Effector memory CD8-positive, alpha-beta T cell (primary cell): ENCODE results near the gene RANBP9.

ENCODE experiments used
- ATAC-seq: fragments of 150-1000 bp; cut with Tn5 transposase; replicated peaks from 2 replicates; pipeline ENCODE4 v1.10.0; 2021; ENCODE audit warnings: mild to moderate bottlenecking, moderate library complexity
- DNase-seq, 3 experiments: peaks; one replicate each; pipeline ENCODE4 v3.0.0; 2021
- H3K27ac Mint-ChIP-seq, 2 donors: one replicate each; pipeline ENCODE4 v1.8.0; 2022; ENCODE audit warnings: mild to moderate bottlenecking in 2 of 2, mixed read lengths in 2 of 2, moderate library complexity in 2 of 2
- H3K27me3 Mint-ChIP-seq, 2 donors: one replicate each; pipeline ENCODE4 v1.8.0; 2022; ENCODE audit warnings: mixed read lengths in 2 of 2
- H3K36me3 Mint-ChIP-seq: one replicate; pipeline ENCODE4 v1.8.0; 2022; ENCODE audit warnings: mild to moderate bottlenecking, moderate library complexity, mixed read lengths; ENCODE audit not compliant: insufficient read depth
- H3K4me1 Mint-ChIP-seq, 2 donors: one replicate each; pipeline ENCODE4 v1.8.0; 2022; ENCODE audit warnings: low read depth in 2 of 2, mixed read lengths in 2 of 2
- H3K4me3 Mint-ChIP-seq, 2 donors: one replicate each; pipeline ENCODE4 v1.8.0; 2022; ENCODE audit warnings: mild to moderate bottlenecking in 2 of 2, mixed read lengths in 2 of 2, moderate library complexity in 2 of 2
- H3K9me3 Mint-ChIP-seq, 2 donors: one replicate each; pipeline ENCODE4 v1.8.0; 2022; ENCODE audit warnings: mixed read lengths in 2 of 2

The RANBP9 gene

DNA sequence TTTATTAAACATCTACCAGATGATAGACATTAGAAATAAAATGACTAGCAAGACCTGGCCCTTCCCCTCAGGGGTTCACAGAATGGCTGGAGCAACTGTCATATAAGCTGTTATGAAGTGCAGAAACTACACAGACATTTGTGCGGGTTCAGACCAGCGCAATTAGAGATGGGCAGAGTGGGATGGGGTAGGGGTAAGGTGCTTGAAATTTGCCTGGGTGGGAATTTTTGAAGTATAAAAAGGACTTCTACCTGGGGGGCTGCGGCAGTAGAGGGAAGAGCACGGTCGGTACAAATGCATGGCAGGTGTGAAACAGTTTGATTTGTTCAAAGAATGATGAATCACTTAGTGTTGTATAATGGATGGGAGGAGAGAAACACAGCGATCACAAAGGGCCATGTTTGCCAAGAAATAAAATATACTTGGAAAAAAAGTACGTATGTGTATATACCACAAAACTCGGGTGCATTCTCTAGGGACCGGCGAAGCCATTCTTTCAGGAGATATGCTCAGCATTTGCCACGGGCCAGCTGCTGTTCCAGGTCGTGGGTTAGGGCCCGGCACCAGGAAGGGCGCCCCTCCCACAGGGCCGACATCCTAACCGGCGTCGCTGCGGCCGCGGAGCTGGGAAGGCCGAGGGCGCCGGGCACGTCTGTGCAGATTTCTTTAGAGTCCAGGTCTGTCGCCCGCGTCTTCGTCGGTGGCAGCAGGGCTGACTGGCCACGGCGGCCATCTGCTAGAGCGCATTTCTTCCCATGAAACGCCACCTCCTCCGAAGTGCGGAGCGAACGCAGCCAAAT, 97.3 kb downstream of the RANBP9 start:
- peak; percentile 7 for ATAC-seq
- Mint-ChIP-seq H3K27me3 (no peaks in the 10 kb centered on the region), H3K4me3 (peak overlapping the region; percentile 95 to 97), H3K27ac (peak overlapping the region; percentile 97 to 99), H3K36me3 (peaks cover 43% of the 10 kb centered on the region), H3K9me3 (no peaks in the 10 kb centered on the region), H3K4me1 (peaks cover 21 to 34% of the 10 kb centered on the region in 2 donors)
- no peak for DNase-seq

DNA sequence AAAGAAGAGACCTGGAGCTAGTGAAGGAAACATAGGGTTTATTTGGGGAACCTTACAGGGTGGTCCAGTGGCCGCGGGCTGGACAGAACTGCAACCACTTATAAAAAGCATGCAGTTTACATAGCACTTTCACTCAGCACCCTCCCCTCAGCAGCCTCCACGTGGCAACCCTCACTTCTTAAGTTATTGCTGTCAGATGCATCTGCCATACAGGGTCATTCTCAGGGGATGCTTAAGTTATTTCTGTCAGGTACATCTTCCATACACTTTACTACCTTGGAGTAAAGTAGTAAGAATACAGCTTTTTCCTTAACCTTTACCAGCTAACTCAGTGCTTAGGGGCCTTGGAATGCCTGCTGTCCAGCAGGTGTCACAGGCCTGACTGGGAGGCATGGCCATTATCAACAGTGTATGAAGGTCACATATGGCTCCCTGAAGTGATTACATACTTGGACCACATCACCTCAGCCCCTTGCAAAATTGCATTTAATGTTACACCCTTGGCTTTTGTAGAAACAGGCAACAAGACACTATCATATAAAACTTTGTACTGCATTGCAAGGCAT, 98.5 kb downstream of the RANBP9 start:
- Mint-ChIP-seq H3K36me3 (peaks cover 31% of the 10 kb centered on the region), H3K4me3 (no peak overlapping the region), H3K27ac (no peak overlapping the region), H3K4me1 (peaks cover 21 to 34% of the 10 kb centered on the region in 2 donors), H3K9me3 (no peaks in the 10 kb centered on the region), H3K27me3 (no peaks in the 10 kb centered on the region)
- DNase-seq (no peak), ATAC-seq (no peak)

DNA sequence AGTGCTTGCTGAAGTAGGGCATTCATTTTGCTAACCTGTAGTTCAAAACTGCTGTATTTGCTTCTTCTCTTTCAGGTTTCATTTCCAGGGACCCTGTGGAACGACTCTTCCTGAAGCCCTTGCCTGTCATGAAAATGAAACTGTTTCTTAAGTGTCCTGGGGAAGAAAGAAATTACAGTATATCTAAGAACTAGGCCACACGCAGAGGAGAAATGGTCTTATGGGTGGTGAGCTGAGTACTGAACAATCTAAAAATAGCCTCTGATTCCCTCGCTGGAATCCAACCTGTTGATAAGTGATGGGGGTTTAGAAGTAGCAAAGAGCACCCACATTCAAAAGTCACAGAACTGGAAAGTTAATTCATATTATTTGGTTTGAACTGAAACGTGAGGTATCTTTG, 99.9 kb downstream of the RANBP9 start:
- H3K4me1 Mint-ChIP-seq = peaks cover 16 to 25% of the 10 kb centered on the region in 2 donors
- peaks cover 17% of the 10 kb centered on the region for H3K36me3 Mint-ChIP-seq
- DNase-seq (no peak), ATAC-seq (no peak)
- H3K27me3 Mint-ChIP-seq = no peaks in the 10 kb centered on the region
- H3K4me3 Mint-ChIP-seq = no peak overlapping the region
- H3K9me3 Mint-ChIP-seq = no peaks in the 10 kb centered on the region
- H3K27ac Mint-ChIP-seq = no peak overlapping the region

GRCh38 chr6:13605634-13606033, 106.0 kb downstream of the RANBP9 start:
- no peaks in the 10 kb centered on the region for H3K27me3 Mint-ChIP-seq
- H3K27ac Mint-ChIP-seq = no peak overlapping the region

GRCh38 chr6:13604546-13605416, 106.9 kb downstream of the RANBP9 start:
- no peak for DNase-seq
- Mint-ChIP-seq H3K4me1 (no peaks in the 10 kb centered on the region), H3K27me3 (no peaks in the 10 kb centered on the region), H3K4me3 (no peak overlapping the region), H3K27ac (no peak overlapping the region), H3K36me3 (peaks cover 17% of the 10 kb centered on the region), H3K9me3 (no peaks in the 10 kb centered on the region)
- no peak for ATAC-seq

More at GRCh38 chr6:13605634-13606033, 106.0 kb downstream of the RANBP9 start:
- Mint-ChIP-seq H3K4me1 (peaks cover 0 to 1% of the 10 kb centered on the region in 2 donors), H3K4me3 (no peak overlapping the region), H3K36me3 (peaks cover 17% of the 10 kb centered on the region), H3K9me3 (no peaks in the 10 kb centered on the region)
- no peak for ATAC-seq
- DNase-seq = no peak

- DNase-seq (no peak), ATAC-seq (no peak)
- Mint-ChIP-seq H3K4me1 (no peaks in the 10 kb centered on the region), H3K9me3 (no peaks in the 10 kb centered on the region), H3K27me3 (no peaks in the 10 kb centered on the region), H3K36me3 (peaks cover 18% of the 10 kb centered on the region), H3K27ac (no peak overlapping the region), H3K4me3 (no peak overlapping the region)
Observed at GRCh38 chr6:13604135-13604534, 107.5 kb downstream of the RANBP9 start.

DNA sequence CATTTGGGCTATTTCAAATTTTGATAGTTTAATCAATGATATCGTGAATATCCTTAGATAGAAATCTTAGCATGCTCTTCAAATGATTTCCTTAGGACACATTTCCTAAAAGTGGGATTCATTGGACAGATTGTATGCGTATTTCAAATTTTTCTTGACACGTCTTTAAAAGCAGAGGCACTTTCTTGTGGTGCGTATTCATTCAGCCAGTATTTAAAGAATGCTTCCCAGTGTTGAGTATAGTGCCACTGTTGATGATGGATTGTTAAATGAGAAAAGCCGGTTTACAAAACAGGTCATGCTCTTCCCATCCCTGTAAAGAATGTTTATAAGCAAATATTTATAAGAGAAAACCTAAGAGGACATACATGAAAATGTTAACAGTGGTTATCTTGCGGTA, 111.6 kb downstream of the RANBP9 start:
- no peaks in the 10 kb centered on the region for H3K27me3 Mint-ChIP-seq

DNA sequence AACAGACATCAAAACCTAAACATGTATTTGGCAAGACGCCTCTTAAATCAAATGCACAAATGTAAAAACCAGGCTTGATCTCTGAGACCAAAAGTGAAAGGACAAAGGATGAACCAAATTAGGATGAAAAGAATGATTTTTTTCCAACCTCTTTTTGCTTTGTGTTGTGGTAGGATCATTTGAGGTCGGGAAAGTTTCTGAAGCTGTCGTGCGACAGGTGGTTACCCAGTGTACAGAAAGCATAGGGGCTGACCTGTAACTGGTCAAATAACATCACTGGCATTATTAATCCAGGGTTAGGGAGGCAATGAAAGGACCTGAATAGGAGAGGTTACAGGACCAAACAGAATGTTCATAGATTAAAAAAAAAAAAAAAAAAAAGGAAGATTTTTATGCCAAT, 114.6 kb downstream of the RANBP9 start:
- Mint-ChIP-seq H3K4me3 (no peak overlapping the region), H3K27ac (no peak overlapping the region), H3K27me3 (no peaks in the 10 kb centered on the region), H3K4me1 (no peaks in the 10 kb centered on the region), H3K36me3 (peaks cover 17% of the 10 kb centered on the region), H3K9me3 (no peaks in the 10 kb centered on the region)
- DNase-seq (no peak), ATAC-seq (no peak)

More for the DNA sequence above, 111.6 kb downstream of the RANBP9 start:
- Mint-ChIP-seq H3K9me3 (no peaks in the 10 kb centered on the region), H3K27ac (no peak overlapping the region), H3K36me3 (peaks cover 28% of the 10 kb centered on the region), H3K4me1 (no peaks in the 10 kb centered on the region), H3K4me3 (no peak overlapping the region)
- DNase-seq = no peak
- ATAC-seq = no peak

- Mint-ChIP-seq H3K4me3 (no peak overlapping the region), H3K27me3 (no peaks in the 10 kb centered on the region)
Observed at GRCh38 chr6:13593720-13594119, 117.9 kb downstream of the RANBP9 start.

DNA sequence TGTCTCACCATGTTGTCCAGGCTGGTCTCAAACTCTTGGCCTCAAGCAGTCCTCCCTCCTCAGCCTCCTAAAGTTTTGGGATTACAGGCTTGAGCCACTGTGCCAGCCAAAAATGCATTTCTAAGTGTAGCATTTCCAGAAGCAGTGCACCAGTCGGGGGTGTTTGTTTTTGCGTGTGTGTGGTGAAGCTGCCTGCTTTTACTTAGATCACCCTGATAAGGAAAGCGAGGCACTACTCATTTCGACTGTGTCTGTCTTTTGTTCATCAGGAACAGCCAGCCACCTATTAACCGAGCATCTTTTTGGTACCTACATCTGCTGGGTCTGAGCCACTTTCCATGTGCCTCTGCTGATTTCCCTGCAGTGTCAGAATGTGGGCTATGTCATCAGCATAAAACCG, 118.5 kb downstream of the RANBP9 start:
- H3K27me3 Mint-ChIP-seq = no peaks in the 10 kb centered on the region
- DNase-seq (no peak), ATAC-seq (no peak)
- peak overlapping the region in 1 of 2 donors; percentile 9 for H3K27ac Mint-ChIP-seq
- H3K9me3 Mint-ChIP-seq = no peaks in the 10 kb centered on the region
- no peaks in the 10 kb centered on the region for H3K4me1 Mint-ChIP-seq
- H3K4me3 Mint-ChIP-seq = no peak overlapping the region
- peaks cover 8% of the 10 kb centered on the region for H3K36me3 Mint-ChIP-seq

More at GRCh38 chr6:13593720-13594119, 117.9 kb downstream of the RANBP9 start:
- H3K27ac Mint-ChIP-seq = no peak overlapping the region
- no peaks in the 10 kb centered on the region for H3K9me3 Mint-ChIP-seq
- no peaks in the 10 kb centered on the region for H3K4me1 Mint-ChIP-seq
- no peak for DNase-seq
- H3K36me3 Mint-ChIP-seq = peaks cover 8% of the 10 kb centered on the region
- ATAC-seq = no peak

DNA sequence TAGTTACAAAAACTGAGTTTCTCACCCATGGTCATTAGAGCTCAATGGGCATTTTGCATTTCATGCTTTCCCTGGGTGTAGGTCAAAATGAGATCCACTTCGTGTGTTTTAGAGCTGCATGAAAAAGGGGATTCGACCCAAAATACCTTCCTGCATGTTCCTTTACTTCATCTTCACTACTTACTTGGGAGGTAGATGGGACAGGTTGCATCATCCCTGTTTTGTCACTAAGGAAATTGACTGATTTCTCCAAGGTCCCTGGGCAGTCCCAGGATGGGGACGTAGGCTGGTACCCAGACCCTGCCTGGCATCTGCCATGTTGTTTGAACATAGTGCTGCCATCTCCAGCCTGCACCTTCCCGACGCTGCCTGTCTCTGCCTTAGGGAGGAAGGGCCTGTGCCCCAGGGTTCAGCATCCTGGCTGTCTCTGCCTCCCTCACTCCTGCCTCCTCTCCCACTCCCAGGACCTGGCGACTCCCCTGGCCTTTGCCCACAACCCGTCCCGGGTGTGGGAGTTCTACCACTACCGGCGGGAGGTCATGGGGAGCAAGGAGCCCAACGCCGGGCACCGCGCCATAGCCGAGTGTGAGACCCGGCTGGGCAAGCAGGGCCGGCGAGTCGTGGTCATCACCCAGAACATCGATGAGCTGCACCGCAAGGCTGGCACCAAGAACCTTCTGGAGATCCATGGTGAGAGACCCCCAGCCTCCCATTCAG, 120.3 kb downstream of the RANBP9 start:
- Mint-ChIP-seq H3K27ac (no peak overlapping the region), H3K27me3 (no peaks in the 10 kb centered on the region), H3K9me3 (no peaks in the 10 kb centered on the region), H3K36me3 (peaks cover 2% of the 10 kb centered on the region), H3K4me1 (no peaks in the 10 kb centered on the region), H3K4me3 (no peak overlapping the region)
- DNase-seq = no peak
- ATAC-seq = no peak

- H3K27ac Mint-ChIP-seq = no peak overlapping the region
- DNase-seq (no peak), ATAC-seq (no peak)
- H3K4me3 Mint-ChIP-seq = no peak overlapping the region
- no peaks in the 10 kb centered on the region for H3K4me1 Mint-ChIP-seq
- peaks cover 2% of the 10 kb centered on the region for H3K36me3 Mint-ChIP-seq
- no peaks in the 10 kb centered on the region for H3K27me3 Mint-ChIP-seq
- H3K9me3 Mint-ChIP-seq = no peaks in the 10 kb centered on the region
Observed at GRCh38 chr6:13590574-13591153, 121.0 kb downstream of the RANBP9 start.

DNA sequence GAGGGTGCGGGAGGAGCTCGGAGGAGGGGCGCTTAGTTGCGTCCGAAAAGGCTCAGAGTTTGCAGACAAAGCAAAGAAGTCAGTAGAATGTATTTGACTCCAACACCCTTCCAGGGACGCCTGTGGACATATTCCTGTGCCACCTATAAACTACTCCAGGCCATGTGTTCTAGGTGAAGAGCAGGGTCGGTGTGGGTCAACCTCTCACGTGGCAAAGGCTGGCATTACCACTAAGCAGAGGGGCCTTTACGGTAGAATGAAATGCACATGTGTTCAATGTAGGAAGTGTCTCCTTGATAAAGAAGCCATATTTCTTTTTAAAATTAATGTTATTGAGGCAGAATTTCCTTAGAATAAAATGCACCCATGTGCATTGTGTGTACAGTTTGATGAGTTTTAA, 121.8 kb downstream of the RANBP9 start:
- Mint-ChIP-seq H3K27me3 (no peaks in the 10 kb centered on the region), H3K4me3 (no peak overlapping the region), H3K36me3 (peaks cover 3% of the 10 kb centered on the region), H3K4me1 (peaks cover 0 to 2% of the 10 kb centered on the region in 2 donors), H3K27ac (no peak overlapping the region), H3K9me3 (no peaks in the 10 kb centered on the region)
- ATAC-seq (no peak), DNase-seq (no peak)
